Measurements from ENCODE around the gene LCE3D.
"Not testable (repeated sequence)": the region's sequence is repeated elsewhere in the genome, so short reads cannot be mapped to it uniquely, and the experiment has no call there.

The LCE3D gene, protein sequence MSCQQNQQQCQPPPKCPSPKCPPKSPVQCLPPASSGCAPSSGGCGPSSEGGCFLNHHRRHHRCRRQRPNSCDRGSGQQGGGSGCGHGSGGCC

DNA sequence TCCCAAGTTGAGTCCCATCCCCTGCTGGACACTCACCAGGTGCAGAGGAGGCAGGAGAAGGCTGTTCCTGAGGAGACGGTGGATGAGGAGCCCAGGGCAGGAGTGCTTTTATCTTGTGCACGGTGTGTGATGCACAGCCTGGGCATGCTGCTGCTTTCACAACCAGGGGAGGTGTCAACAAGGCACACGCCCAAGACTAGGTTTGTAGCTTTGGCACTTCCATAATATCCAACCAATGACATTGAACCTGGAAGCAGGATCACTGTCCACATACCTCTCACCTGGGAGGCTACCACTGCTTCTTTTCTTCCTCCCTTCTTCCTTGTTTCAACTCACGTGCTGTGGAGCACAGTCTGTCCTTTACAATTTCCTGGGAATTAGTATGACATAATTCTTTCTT is at the start of gene LCE3D:
TSS of gene LCE3D (minus strand) at position 84 of the 400 bp plus-strand sequence. CDS start 580 bp downstream, outside the sequence.
- Mint-ChIP-seq H3K36me3 (ENCODE audit: low read depth) (no peaks in the 10 kb centered on the region), H3K27ac (no peak within 1 kb of the TSS), H3K4me1 (no peaks in the 10 kb centered on the region), H3K9me3 (no peaks in the 10 kb centered on the region), H3K4me3 (no peak within 1 kb of the TSS), H3K27me3 (peaks cover 15% of the 10 kb centered on the region)
- DNase-seq (no peak), ATAC-seq (no peak)

DNA sequence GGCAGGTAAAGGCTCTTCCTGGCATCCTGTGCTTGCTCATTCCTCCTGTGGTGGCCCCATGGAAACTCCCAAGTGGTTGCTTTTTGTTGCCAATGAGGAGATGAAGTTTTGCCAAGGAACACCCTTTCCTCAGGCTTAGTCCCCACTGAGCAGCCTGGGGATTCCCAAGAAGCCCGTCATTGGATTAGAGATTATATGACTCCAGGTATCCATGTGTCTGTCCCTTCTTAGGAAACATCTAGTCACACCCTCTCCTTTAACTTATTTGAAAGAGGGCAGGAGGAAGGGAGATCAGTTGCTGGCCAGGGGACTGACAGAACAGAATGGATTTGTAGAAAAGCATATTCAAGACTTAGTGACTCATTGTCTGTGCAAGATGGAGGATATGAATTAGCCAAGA is 46.4 kb upstream of the LCE3D start:
- Mint-ChIP-seq H3K27ac (no peak overlapping the region), H3K4me3 (no peak overlapping the region), H3K4me1 (peaks cover 2% of the 10 kb centered on the region), H3K9me3 (peaks cover 3% of the 10 kb centered on the region), H3K36me3 (ENCODE audit: low read depth) (no peaks in the 10 kb centered on the region), H3K27me3 (peaks cover 33% of the 10 kb centered on the region)
- no peak for DNase-seq
- no peak for ATAC-seq

DNA sequence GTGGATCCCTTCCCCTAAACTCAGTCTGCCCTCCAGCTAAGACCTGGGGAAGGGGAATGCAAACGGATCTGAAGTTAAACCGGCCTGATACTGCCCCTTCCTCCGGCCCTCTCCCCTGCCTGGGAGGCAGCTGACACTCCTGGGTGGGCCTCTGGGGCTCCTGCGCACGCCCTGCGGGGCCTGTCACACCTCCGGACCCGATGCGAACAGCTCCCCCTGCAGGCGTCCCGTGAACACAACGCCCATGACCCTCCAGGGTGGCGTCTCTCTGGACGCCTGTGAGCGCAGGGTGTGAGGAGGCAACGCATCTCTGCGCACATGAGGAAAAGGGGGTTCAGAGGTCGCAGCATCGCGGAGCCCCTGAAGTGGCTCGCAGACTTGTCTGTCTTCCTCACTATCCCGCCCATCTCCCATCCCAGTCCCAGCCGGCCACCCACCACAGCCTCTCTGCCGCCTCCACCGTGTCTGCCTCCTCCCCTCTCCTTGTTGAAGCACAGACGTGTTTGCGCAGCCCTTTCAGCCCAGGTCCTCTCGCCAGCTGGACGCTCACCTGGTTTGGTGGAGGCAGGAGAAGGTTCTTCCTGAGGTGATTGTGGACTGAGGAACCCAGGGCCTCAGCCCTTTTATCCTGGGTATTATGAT is 43.0 kb upstream of the LCE3D start:
- no peaks in the 10 kb centered on the region for H3K36me3 Mint-ChIP-seq (ENCODE audit: low read depth)
- peaks cover 2% of the 10 kb centered on the region for H3K4me1 Mint-ChIP-seq
- DNase-seq (peak; percentile 32), ATAC-seq (no peak)
- no peak overlapping the region for H3K27ac Mint-ChIP-seq
- peaks cover 10% of the 10 kb centered on the region for H3K9me3 Mint-ChIP-seq
- no peak overlapping the region for H3K4me3 Mint-ChIP-seq
- peaks cover 25% of the 10 kb centered on the region for H3K27me3 Mint-ChIP-seq

DNA sequence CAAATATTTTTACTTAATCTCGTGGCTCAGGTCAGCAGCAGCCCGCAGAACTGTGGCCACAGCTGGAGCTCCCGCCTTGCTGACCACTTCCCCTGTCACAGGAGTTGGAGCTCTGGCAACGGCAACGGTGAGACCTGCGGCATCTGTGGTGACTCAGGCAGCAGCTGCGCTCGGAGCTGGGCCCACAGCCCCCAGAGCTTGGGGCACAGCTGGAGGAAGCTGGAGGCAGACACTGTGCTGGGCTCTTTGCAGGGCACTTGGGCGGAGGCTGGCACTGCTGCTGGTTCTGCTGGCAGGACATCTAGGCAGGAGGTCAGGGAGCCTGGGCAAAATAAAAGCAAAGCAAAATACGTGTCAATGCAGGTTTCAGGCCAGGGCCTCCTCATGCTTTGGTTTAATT is 42.5 kb upstream of the LCE3D start, which contains the start of gene LCE3A:
TSS of gene LCE3A (minus strand) at position 301 of the 400 bp plus-strand sequence. CDS start at position 301, 0 bp downstream.
- ATAC-seq = no peak
- H3K4me3 Mint-ChIP-seq = no peak within 1 kb of the TSS
- H3K27me3 Mint-ChIP-seq = peaks cover 25% of the 10 kb centered on the region
- no peak for DNase-seq
- H3K27ac Mint-ChIP-seq = no peak within 1 kb of the TSS
- peaks cover 2% of the 10 kb centered on the region for H3K4me1 Mint-ChIP-seq
- peaks cover 11% of the 10 kb centered on the region for H3K9me3 Mint-ChIP-seq
- H3K36me3 Mint-ChIP-seq (ENCODE audit: low read depth) = no peaks in the 10 kb centered on the region

DNA sequence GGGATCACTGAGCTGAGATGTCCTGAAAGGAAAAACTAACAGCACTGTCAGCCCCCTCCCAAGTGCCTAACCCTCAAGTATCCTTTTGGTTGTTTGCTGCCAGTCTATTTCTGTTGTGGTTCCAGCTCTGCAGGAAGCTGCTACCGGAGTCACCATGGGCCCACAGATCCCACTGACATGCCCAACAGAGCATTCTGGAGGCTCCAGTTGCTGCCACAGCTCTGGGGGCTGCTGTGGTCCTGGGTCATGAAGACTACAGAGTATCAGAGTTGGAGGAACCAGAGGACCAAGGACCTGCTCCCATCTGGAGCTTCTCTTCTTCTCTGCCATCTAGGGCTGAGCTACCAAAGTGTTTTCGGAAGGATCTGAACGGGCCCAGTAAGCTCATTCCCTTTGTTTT is 41.7 kb upstream of the LCE3D start:
- H3K27me3 Mint-ChIP-seq = peaks cover 20% of the 10 kb centered on the region
- DNase-seq = no peak
- ATAC-seq = no peak
- no peak overlapping the region for H3K4me3 Mint-ChIP-seq
- H3K9me3 Mint-ChIP-seq = peaks cover 16% of the 10 kb centered on the region
- no peak overlapping the region for H3K27ac Mint-ChIP-seq
- peaks cover 2% of the 10 kb centered on the region for H3K4me1 Mint-ChIP-seq
- H3K36me3 Mint-ChIP-seq (ENCODE audit: low read depth) = no peaks in the 10 kb centered on the region

DNA sequence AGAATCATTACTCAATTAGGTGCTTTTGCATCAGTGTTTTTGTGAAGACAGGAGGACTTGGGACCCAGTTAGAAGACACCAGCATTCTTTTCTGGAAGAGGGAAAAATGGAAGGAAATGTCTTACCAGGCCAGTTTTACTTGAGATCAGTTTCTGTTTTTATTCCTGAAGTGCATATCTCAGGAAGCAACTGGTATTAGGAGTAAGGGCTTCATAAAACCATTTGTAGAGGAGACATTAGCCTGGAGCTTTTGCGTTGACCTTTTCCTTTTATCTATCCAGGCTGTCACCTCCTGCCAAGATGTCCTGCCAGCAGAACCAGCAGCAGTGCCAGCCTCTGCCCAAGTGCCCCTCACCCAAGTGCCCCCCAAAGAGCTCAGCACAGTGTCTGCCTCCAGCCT is 33.2 kb upstream of the LCE3D start, which contains the start of gene LCE3B:
TSS of gene LCE3B (plus strand) at position 301 of the 400 bp plus-strand sequence. CDS start at position 301, 0 bp downstream.
- Mint-ChIP-seq H3K27ac (no peak within 1 kb of the TSS), H3K36me3 (ENCODE audit: low read depth) (no peaks in the 10 kb centered on the region), H3K4me3 (no peak within 1 kb of the TSS), H3K4me1 (no peaks in the 10 kb centered on the region), H3K9me3 (peaks cover 8% of the 10 kb centered on the region), H3K27me3 (peaks cover 1% of the 10 kb centered on the region)
- no peak for ATAC-seq
- DNase-seq = no peak

DNA sequence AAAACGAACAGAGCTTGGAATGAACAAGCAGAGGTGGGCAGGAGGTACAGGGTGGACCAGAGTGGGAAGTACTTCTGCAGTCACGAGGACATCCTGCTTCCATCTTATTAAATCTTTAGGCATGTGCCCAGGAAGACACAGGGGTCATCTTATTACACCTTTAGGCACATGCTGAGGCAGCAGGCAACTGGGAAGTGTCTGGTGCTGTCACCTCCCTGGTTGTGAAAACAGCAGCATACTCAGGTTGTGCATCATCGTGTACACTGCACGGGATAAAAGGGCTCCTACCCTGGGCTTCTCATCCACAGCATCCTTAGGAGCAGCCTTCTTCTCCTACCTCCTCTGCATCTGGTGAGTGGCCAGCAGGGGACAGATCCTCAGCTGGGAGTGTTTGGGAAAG is 19.6 kb upstream of the LCE3D start, which contains the start of gene LCE3C:
TSS of gene LCE3C (plus strand) at position 301 of the 400 bp plus-strand sequence. CDS start 498 bp downstream, outside the sequence.
- no peak for ATAC-seq
- no peaks in the 10 kb centered on the region for H3K4me1 Mint-ChIP-seq
- no peak within 1 kb of the TSS for H3K27ac Mint-ChIP-seq
- H3K27me3 Mint-ChIP-seq = no peaks in the 10 kb centered on the region
- no peak for DNase-seq
- H3K4me3 Mint-ChIP-seq = no peak within 1 kb of the TSS
- no peaks in the 10 kb centered on the region for H3K36me3 Mint-ChIP-seq (ENCODE audit: low read depth)
- no peaks in the 10 kb centered on the region for H3K9me3 Mint-ChIP-seq

DNA sequence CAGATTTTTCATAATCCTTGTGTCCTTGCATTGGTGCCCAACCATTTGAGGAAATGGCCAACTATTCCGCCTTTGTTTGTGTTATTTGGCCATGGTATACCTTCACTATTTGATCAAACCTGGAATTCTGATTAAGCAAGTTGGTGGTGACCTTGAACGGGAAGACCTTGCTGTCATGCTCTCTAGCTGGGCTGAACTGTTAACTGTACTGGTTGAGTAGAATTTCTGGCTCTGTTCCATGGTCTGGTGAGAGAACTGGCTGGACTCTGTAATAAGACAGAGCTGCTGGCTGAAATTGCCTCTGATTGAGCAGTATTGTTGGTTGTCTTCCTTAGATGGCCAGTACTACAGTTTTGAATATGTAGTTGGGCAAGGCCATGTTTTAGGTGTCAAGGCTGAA is 16.7 kb upstream of the LCE3D start:
- ATAC-seq (no peak), DNase-seq (no peak)
- H3K27me3 Mint-ChIP-seq = no peaks in the 10 kb centered on the region
- no peaks in the 10 kb centered on the region for H3K9me3 Mint-ChIP-seq
- no peaks in the 10 kb centered on the region for H3K36me3 Mint-ChIP-seq (ENCODE audit: low read depth)
- H3K27ac Mint-ChIP-seq = no peak overlapping the region
- no peaks in the 10 kb centered on the region for H3K4me1 Mint-ChIP-seq
- H3K4me3 Mint-ChIP-seq = no peak overlapping the region

DNA sequence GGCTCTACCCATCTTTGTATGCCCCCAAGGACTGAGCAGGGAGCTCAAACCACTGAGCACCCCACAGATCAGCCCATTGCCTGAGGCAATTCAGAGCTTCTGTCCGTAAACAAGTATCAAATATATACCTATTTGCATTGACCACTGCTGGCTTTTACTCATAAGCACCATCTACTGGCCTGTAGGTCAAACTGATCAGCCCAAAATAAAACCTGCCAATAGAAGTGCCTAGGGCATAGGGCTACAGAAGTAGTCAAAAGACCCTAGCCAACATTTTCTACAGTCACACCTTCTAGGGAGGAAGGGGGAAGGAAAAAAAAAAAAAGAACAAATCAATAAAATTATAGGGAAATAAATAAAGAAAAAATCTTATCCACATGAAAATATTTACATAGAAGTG is 5.3 kb upstream of the LCE3D start:
- Mint-ChIP-seq H3K9me3 (no peaks in the 10 kb centered on the region), H3K4me1 (no peaks in the 10 kb centered on the region), H3K27ac (no peak overlapping the region), H3K4me3 (no peak overlapping the region), H3K27me3 (peaks cover 3% of the 10 kb centered on the region), H3K36me3 (ENCODE audit: low read depth) (no peaks in the 10 kb centered on the region)
- DNase-seq = no peak
- ATAC-seq = no peak

DNA sequence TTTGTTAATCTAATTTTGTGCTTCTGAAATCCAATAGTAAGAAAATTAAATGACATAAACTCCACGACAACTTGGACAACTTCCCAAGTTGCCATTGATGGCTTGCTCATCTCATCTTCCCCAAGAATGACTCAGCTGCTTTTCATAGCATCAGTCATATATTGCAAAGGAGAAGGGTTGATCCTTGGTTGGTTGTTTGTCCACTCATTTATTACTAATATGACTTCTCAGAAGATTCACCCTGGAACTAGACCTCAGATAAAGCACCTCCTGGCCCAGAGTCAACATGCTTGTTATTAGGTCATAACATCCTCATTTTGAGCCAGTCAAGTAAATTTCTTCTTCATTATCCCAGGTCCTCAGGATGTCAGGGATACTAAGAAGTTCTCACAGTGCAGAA is 2.3 kb upstream of the LCE3D start:
- Mint-ChIP-seq H3K27ac (no peak overlapping the region), H3K36me3 (ENCODE audit: low read depth) (no peaks in the 10 kb centered on the region), H3K9me3 (no peaks in the 10 kb centered on the region), H3K4me1 (no peaks in the 10 kb centered on the region), H3K27me3 (peaks cover 8% of the 10 kb centered on the region), H3K4me3 (no peak overlapping the region)
- DNase-seq (no peak), ATAC-seq (no peak)

DNA sequence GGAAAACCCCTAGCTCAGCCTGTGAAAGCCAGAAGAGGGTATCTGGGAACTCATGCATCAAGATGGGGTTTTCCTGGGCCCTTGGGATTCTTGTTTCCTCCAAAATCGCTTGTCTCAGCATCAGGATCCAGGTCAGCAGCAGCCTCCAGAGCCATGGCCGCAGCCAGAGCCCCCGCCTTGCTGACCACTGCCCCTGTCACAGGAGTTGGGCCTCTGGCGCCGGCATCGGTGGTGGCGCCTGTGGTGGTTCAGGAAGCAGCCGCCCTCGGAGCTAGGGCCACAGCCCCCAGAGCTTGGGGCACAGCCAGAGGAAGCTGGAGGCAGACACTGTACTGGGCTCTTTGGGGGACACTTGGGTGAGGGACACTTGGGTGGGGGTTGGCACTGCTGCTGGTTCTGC is 790 bp downstream of the LCE3D start:
- not testable (repeated sequence) for H3K36me3 Mint-ChIP-seq (ENCODE audit: low read depth); H3K9me3 Mint-ChIP-seq; H3K4me3 Mint-ChIP-seq; ATAC-seq; H3K27ac Mint-ChIP-seq; DNase-seq; H3K4me1 Mint-ChIP-seq
- H3K27me3 Mint-ChIP-seq = peaks cover 21% of the 10 kb centered on the region

DNA sequence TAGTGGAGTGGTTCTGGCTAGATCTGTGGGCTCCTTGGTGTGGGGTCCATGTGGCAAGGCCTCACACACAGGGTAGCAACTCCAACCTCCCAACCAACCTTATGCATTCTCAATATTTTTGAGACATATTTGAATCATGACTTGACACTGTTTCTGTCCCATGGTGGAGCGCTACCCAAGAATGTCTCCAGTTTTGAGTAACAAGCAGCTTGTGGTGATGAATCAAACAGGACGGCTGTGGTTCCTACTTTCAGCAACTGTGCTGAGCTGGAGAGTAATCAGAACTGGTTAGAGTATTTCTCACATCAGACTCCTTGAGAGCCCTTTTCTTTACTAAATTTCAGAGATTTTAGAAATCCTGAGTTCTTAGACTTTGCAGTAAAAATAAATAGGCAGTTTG is 3.1 kb downstream of the LCE3D start:
- Mint-ChIP-seq H3K36me3 (ENCODE audit: low read depth) (no peaks in the 10 kb centered on the region), H3K4me3 (no peak overlapping the region), H3K9me3 (no peaks in the 10 kb centered on the region), H3K4me1 (no peaks in the 10 kb centered on the region), H3K27ac (no peak overlapping the region), H3K27me3 (peaks cover 28% of the 10 kb centered on the region)
- DNase-seq (no peak), ATAC-seq (no peak)

DNA sequence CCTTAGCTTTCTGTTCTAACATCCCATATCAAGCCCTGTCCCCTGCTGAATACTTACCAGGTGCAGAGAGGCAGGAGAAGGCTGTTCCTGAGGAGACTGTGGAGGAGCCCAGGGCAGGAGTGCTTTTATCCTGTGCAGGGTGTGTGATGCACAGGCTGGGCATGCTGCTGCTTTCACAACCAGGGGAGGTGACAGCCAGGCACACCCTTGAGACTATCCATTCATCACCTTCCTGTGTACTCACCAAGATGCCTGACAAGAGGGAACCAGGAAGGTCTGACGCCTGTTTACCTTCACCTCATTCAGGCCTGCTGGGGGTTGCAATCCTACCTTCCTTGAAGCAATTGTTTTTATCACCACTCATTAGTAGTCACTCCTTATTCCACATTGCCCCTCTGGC is 13.6 kb downstream of the LCE3D start, which contains the start of gene LCE3E:
TSS of gene LCE3E (minus strand) at position 100 of the 400 bp plus-strand sequence. CDS start 572 bp downstream, outside the sequence.
- DNase-seq = no peak
- peaks cover 3% of the 10 kb centered on the region for H3K27me3 Mint-ChIP-seq
- no peak for ATAC-seq
- H3K27ac Mint-ChIP-seq = no peak within 1 kb of the TSS
- H3K36me3 Mint-ChIP-seq (ENCODE audit: low read depth) = no peaks in the 10 kb centered on the region
- H3K9me3 Mint-ChIP-seq = peaks cover 20% of the 10 kb centered on the region
- H3K4me1 Mint-ChIP-seq = no peaks in the 10 kb centered on the region
- H3K4me3 Mint-ChIP-seq = no peak within 1 kb of the TSS

DNA sequence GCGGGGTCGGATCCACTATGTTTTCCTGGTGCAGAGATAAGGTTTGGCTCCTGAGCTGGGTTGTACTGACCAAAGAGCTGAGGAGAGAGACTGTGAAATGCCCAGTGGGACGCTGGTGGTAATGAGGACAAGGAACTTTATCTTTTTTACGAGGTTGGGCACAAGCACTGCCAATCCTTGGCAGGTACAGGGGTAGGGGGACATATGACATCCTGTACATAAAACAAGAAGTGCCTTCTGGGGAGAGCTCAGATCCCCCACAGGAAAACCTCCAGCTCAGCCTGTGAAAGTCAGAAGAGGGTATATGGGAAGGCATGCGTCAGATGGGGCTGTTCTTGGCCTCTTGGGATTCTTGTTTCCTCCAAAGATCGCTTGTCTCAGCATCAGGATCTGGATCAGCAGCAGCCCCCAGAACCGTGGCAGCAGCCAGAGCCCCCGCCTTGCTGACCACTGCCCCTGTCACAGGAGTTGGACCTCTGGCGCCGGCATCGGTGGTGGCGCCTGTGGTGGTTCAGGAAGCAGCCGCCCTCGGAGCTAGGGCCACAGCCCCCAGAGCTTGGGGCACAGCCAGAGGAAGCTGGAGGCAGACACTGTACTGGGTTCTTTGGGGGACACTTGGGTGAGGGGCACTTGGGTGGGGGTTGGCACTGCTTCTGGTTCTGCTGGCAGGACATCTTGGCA is 14.6 kb downstream of the LCE3D start:
- no peak overlapping the region for H3K27ac Mint-ChIP-seq
- no peak for ATAC-seq
- no peak for DNase-seq
- peaks cover 3% of the 10 kb centered on the region for H3K27me3 Mint-ChIP-seq
- no peaks in the 10 kb centered on the region for H3K4me1 Mint-ChIP-seq
- no peaks in the 10 kb centered on the region for H3K36me3 Mint-ChIP-seq (ENCODE audit: low read depth)
- H3K9me3 Mint-ChIP-seq = peaks cover 16% of the 10 kb centered on the region
- no peak overlapping the region for H3K4me3 Mint-ChIP-seq

DNA sequence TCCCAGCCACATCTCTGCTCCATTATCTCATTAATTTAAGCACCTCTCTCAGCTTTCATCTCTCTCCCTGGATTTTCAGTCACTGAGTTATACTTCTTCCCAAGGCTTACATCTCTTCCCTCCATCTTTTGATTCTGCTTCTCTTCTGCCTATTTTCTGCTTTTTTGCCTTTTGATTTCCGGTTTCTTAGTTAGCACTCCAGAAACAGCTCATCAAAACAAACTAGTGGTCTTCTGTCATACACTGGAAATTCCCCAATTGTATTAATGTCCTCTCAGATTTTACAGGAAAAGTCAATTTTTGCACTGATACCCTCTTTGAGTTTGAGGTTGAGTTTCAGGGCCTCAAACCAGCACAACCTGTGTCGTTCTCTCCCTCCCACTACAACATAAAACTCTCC is 15.2 kb downstream of the LCE3D start:
- Mint-ChIP-seq H3K9me3 (peaks cover 16% of the 10 kb centered on the region), H3K36me3 (ENCODE audit: low read depth) (no peaks in the 10 kb centered on the region), H3K27ac (no peak overlapping the region), H3K4me3 (no peak overlapping the region), H3K4me1 (no peaks in the 10 kb centered on the region), H3K27me3 (peaks cover 3% of the 10 kb centered on the region)
- DNase-seq (no peak), ATAC-seq (no peak)
